ENCODE measurements around the gene DRC7.

Gene DRC7

GRCh38 chr16:57679767-57680482 is 14.7 kb upstream of the DRC7 start:
- no peak for DNase-seq (ENCODE audit: low spot score)
- TF ChIP-seq CTCF (IDR thresholded peaks at IDR 0.05), result no peak
- no peak overlapping the region for H3K4me3 ChIP-seq
- no peak overlapping the region for H3K27ac ChIP-seq

- no peak overlapping the region for H3K4me3 ChIP-seq
- DNase-seq (ENCODE audit: low spot score), result no peak
- no peak for TF ChIP-seq CTCF (IDR thresholded peaks at IDR 0.05)
- H3K27ac ChIP-seq, result no peak overlapping the region
These were observed 13.7 kb upstream of the DRC7 start for GRCh38 chr16:57680842-57681375.

- Histone ChIP-seq H3K27ac (no peak overlapping the region), H3K4me3 (no peak overlapping the region)
- no peak for DNase-seq (ENCODE audit: low spot score)
- TF ChIP-seq CTCF (IDR thresholded peaks at IDR 0.05), result no peak
These were observed 12.5 kb upstream of the DRC7 start for GRCh38 chr16:57681950-57682728.

GRCh38 chr16:57682809-57683635 is 11.6 kb upstream of the DRC7 start:
- Histone ChIP-seq H3K27ac (no peak overlapping the region), H3K4me3 (no peak overlapping the region)
- DNase-seq (ENCODE audit: low spot score), result no peak
- no peak for TF ChIP-seq CTCF (IDR thresholded peaks at IDR 0.05)

GRCh38 chr16:57683636-57684545 is 10.7 kb upstream of the DRC7 start:
- no peak overlapping the region for H3K4me3 ChIP-seq
- no peak overlapping the region for H3K27ac ChIP-seq
- no peak for TF ChIP-seq CTCF (IDR thresholded peaks at IDR 0.05)
- no peak for DNase-seq (ENCODE audit: low spot score)
